Esophagus squamous epithelium (tissue), 4 donors: Measurements from ENCODE around the gene PCDHB5.
"Not testable (repeated sequence)": the region's sequence is repeated elsewhere in the genome, so short reads cannot be mapped to it uniquely, and the experiment has no call there.

Experiments used
- POLR2A ChIP-seq, 4 donors: fragments of 450-650 bp; IDR thresholded peaks; one replicate each; pipeline ENCODE4 v1.6.1; 2017; ENCODE audit warnings: antibody characterized with exemption in 4 of 4, mild to moderate bottlenecking in 4 of 4, moderate library complexity in 3 of 4
- TF ChIP-seq, protein P1 (sequence below), 6 experiments: fragments of 450-650 bp in 4 of 6; fragments of 200-600 bp in 2 of 6; sonication (generic) in 2 of 6; IDR thresholded peaks; one replicate each; pipeline ENCODE4 v1.5.1; 2016 to 2019; ENCODE audit warnings: antibody characterized with exemption in 6 of 6, mild to moderate bottlenecking in 4 of 6, moderate library complexity in 4 of 6

- not testable (repeated sequence) for TF ChIP-seq POLR2A (IDR thresholded peaks at IDR 0.05)
- TF ChIP-seq, protein P1, sequence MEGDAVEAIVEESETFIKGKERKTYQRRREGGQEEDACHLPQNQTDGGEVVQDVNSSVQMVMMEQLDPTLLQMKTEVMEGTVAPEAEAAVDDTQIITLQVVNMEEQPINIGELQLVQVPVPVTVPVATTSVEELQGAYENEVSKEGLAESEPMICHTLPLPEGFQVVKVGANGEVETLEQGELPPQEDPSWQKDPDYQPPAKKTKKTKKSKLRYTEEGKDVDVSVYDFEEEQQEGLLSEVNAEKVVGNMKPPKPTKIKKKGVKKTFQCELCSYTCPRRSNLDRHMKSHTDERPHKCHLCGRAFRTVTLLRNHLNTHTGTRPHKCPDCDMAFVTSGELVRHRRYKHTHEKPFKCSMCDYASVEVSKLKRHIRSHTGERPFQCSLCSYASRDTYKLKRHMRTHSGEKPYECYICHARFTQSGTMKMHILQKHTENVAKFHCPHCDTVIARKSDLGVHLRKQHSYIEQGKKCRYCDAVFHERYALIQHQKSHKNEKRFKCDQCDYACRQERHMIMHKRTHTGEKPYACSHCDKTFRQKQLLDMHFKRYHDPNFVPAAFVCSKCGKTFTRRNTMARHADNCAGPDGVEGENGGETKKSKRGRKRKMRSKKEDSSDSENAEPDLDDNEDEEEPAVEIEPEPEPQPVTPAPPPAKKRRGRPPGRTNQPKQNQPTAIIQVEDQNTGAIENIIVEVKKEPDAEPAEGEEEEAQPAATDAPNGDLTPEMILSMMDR (IDR thresholded peaks at IDR 0.05), result not testable (repeated sequence)
Measured at GRCh38 chr5:141137346-141137745, 2.3 kb downstream of the PCDHB5 start.
